PFSK-1 (cell line): Measurements from ENCODE around the gene ORMDL3.

Experiments used
- TAF1 ChIP-seq: IDR thresholded peaks from 2 replicates; pipeline ENCODE4 v1.6.1; 2012; ENCODE audit warnings: low read length, control low read depth, borderline replicate concordance; ENCODE audit not compliant: insufficient read depth
- TF ChIP-seq, protein P1 (sequence below), 2 experiments: IDR thresholded peaks; 2 replicates each; pipeline versions ENCODE4 v1.6.1 to v1.8.0; 2011 to 2012; ENCODE audit warnings: low read depth in 2 of 2, low read length in 2 of 2, control low read depth in 1 of 2, inconsistent platforms in 1 of 2, mild to moderate bottlenecking in 1 of 2, moderate library complexity in 1 of 2; ENCODE audit not compliant: insufficient read depth in 1 of 2

DNA sequence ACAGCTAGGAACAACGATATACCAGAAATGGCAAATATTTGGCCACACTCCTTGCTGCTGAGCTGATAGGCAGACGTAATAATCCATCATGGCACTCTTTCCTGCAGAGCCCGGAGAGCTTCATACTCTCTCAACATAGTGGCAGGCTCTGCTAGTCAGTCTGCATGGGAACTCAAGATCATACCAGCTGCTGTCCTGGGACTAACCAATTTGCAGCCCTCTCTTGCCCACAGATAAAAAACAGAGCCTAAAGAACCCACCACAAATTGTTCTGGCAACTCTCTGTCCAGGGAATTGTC lies 22.5 kb downstream of the ORMDL3 start:
- TF ChIP-seq, protein P1, sequence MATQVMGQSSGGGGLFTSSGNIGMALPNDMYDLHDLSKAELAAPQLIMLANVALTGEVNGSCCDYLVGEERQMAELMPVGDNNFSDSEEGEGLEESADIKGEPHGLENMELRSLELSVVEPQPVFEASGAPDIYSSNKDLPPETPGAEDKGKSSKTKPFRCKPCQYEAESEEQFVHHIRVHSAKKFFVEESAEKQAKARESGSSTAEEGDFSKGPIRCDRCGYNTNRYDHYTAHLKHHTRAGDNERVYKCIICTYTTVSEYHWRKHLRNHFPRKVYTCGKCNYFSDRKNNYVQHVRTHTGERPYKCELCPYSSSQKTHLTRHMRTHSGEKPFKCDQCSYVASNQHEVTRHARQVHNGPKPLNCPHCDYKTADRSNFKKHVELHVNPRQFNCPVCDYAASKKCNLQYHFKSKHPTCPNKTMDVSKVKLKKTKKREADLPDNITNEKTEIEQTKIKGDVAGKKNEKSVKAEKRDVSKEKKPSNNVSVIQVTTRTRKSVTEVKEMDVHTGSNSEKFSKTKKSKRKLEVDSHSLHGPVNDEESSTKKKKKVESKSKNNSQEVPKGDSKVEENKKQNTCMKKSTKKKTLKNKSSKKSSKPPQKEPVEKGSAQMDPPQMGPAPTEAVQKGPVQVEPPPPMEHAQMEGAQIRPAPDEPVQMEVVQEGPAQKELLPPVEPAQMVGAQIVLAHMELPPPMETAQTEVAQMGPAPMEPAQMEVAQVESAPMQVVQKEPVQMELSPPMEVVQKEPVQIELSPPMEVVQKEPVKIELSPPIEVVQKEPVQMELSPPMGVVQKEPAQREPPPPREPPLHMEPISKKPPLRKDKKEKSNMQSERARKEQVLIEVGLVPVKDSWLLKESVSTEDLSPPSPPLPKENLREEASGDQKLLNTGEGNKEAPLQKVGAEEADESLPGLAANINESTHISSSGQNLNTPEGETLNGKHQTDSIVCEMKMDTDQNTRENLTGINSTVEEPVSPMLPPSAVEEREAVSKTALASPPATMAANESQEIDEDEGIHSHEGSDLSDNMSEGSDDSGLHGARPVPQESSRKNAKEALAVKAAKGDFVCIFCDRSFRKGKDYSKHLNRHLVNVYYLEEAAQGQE (IDR thresholded peaks at IDR 0.05; ENCODE audit: insufficient read depth in 1 of 2, low read depth in 2 of 2, low read length in 2 of 2) = no peak
- TF ChIP-seq TAF1 = no peak
